Astrocyte of the hippocampus (primary cell): Measurements from ENCODE around the gene ST6GALNAC3.

ENCODE experiments used
- DNase-seq: peaks from one replicate; pipeline ENCODE4 v3.0.0; 2011; ENCODE audit warnings: low read depth, low spot score

ST6GALNAC3 gene

GRCh38 chr1:76501586-76502219, 427.2 kb downstream of the ST6GALNAC3 start:
- DNase-seq: no peak

DNA sequence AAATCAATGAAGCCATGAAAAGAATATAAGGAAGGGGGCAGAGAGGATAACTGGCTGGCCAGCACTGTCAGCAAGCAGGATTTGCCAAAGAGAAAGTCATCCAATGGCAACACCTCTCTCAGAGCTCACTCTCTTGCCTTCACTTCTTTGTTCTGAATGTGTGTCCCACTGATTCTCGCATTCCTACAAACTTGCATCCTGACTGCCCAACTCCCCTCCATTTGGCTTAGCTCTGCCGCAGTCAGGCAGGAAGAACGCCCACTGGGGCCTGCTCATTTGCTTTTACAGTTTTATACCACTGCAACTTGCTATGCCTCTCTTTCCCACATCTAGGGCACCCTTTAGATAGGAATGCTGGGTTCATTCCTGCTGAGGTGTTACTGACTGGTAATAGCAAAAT, 428.6 kb downstream of the ST6GALNAC3 start:
- no peak for DNase-seq

DNA sequence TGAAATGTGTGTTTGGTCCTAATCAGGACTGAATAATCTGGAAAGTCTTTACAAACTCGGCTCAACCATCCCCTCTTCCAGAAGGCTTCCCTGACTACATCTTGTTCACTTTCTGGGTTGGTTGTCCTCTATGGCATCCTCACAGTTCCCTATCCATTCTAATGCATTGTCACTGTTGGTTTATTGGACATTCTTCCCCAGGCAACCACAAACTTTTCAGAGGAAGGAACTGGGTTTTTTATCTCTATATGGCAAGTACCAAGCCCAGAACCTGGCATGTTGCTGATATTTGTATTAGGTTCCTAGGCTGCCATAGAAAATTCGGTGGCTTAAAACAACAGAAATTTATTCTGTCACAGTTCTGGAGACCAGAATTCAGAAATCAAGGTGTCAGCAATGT, 429.2 kb downstream of the ST6GALNAC3 start:
- DNase-seq: no peak

GRCh38 chr1:76507376-76507775, 432.8 kb downstream of the ST6GALNAC3 start:
- no peak for DNase-seq

DNA sequence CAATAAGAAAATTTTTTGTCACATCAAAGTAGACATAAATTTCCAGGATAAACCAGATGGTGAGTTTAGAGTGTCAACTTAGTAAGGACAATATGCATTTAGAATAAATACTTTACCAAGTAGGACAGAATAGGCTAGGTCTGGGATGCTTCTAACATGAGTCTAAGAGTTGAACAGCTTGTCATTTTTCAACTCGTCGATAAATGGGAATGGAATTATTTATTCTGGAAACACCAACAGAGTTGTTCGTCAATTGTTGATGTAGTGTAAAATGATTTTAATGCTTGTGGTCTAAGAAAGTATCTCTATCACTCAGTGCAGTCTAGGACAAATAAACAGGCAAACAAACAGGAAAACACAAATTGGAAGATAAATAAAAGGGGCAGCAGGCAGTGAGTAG, 434.3 kb downstream of the ST6GALNAC3 start:
- DNase-seq: peak; percentile 35

GRCh38 chr1:76510672-76511557, 436.4 kb downstream of the ST6GALNAC3 start:
- DNase-seq: no peak

GRCh38 chr1:76511558-76512179, 437.1 kb downstream of the ST6GALNAC3 start:
- no peak for DNase-seq

DNA sequence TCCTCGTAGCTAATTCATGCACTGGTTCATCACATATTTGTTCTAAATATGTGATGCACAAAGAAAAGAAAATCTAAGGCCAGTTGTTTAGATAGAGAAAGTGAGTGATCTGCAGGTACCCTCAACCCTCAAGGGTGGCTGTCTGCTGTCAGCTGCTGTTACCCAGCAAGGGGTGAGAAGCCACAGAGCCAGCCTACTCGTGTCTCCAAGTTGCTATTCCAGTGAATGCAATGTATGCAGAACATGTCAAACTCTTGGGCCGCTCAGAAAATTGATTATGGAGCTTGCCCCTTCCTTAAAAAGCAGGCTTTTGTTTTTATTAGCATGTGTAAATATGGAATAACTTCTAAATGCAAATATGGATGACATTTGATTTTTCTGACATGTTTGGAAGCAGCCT, 456.4 kb downstream of the ST6GALNAC3 start:
- DNase-seq: no peak

DNA sequence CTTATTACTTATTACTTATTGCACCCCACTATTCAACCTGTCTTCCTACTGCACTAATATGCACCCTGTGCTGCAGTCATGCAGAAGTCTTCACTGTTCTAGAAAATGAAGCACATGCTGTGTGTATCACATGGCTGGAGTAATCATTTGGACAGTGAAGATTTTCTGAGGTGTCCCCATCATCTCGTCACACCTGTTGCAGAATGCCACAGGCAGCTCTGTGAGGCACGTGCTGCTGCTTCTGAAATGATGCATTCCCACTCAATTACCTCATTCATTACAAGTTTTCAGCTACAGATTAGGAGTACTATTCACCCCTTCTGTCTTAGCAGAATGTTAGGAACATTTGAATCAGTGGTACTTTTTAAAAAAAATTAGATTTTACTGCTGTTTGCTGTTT, 467.1 kb downstream of the ST6GALNAC3 start:
- DNase-seq: no peak

DNA sequence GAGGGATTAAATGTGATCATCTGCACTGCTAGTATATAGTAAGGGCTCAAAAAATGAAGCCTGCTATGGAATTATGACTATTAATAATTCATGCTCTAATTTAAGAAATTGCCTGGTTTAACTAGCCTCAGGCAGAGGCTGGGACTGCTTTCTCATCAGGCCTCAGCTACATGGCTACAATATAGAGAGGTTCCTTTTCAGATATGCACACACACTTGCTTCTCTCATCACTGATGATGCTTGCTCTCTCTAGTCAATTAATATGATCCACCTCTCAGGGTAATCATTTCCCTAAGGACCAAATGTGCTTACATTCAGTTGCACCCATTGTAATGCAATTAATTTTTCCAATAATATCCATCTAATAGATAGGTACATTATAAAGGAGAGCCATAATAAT, 467.8 kb downstream of the ST6GALNAC3 start:
- no peak for DNase-seq

DNA sequence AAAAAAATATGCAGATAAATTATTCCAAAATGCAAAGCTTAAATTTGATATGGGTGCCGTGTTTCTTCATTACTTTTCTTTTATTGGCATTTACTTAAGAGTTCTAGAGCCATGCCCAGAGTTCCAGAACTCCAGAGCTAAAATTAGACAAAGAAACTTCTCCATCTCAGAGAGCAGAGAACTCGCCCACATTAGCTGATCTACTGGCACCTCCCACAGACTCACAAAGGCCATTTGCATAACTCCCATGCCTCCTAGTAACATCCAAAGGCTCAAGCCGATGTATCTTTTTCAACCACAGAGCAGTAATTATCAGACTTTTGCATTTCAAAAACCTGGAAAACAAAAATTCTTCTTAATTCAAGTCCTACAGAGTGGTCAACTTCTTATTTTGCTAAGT, 468.9 kb downstream of the ST6GALNAC3 start:
- DNase-seq: no peak

- no peak for DNase-seq
Measured at GRCh38 chr1:76546354-76546933, 471.9 kb downstream of the ST6GALNAC3 start.

DNA sequence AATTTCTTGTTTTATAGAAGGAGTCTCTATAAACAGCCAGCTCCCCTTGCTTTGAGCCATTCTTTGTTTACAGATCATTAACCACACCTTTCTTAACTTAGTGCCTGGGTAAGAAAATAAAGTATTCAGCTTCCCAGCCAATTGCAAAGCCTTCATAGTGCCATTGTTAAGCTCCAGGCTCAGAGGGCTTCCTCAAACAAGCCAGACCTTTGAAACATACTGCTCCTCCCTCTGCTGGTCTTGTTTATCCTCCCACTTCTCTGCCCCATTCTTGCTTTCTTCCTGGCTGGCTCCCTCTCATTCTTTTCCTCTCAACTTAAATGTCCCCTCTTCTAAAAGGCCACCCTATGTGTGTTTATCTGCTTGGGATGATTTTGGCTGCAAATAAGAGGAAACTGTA, 473.4 kb downstream of the ST6GALNAC3 start:
- DNase-seq: no peak

DNA sequence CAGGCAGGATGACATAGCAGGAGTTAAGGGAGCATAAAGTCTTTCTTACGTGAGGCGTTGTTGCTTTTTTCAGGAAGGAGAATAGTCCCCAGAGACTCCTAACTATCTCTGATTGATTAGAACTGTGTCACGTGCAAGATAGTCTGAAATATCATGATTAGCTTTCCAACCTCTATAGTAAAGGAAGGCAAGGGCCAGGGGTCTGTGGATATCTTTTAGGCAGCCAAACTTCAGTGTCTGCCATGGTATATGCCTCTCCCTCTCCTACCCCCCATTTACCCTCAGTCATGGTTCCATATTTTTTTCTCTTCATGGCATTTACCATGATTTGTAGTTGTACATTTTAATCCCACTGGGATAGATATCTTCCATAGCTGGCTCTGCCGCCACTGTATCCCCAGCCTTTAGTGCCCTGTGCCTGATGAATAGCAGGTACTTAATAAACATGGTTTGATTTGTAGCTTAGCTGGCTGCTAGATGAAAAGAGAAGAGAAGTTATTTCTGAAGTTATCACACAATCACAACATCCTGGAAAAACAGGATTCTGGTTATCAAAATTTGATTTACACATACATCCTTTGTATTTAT, 474.1 kb downstream of the ST6GALNAC3 start:
- no peak for DNase-seq

DNA sequence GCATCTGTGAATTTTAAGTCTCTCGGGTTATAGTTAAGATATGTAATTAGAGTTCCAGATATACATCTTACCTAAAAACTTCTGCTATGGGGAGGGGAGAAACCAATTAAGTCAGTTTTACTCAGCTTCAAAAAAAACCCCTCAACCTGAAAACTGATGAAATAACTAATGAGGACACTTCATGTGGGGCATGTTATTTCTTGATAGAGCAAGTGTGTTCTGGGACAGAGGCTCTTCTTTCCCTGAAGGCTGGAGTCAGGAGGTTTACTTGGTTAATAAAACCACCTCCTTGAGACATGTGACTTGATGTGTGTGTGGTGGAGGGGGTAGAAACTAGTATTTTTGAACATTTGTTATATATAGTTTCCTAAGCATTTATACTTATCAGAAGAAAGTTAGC, 479.7 kb downstream of the ST6GALNAC3 start:
- DNase-seq: no peak

GRCh38 chr1:76562292-76562691, 487.7 kb downstream of the ST6GALNAC3 start:
- DNase-seq: no peak

- DNase-seq: no peak
Measured at GRCh38 chr1:76568573-76569238, 494.2 kb downstream of the ST6GALNAC3 start.

DNA sequence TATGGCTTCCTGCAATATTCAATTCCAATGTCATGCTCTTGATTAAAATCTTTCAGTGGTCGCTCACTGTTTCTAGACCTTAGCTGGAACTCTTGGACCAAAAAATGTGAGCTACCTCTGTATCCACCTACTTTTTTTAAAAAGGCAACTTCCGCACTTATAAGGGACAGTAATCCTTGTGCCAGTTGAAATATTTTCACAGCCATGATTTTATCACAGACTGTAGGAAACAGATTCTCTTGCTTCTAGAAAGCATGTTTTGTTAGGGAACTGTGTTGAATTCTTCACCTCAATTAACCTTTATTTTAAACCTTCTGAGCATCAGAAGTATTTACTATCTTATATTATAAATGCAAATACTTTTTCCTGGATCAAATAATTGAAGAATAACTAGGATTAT, 496.7 kb downstream of the ST6GALNAC3 start:
- no peak for DNase-seq

DNA sequence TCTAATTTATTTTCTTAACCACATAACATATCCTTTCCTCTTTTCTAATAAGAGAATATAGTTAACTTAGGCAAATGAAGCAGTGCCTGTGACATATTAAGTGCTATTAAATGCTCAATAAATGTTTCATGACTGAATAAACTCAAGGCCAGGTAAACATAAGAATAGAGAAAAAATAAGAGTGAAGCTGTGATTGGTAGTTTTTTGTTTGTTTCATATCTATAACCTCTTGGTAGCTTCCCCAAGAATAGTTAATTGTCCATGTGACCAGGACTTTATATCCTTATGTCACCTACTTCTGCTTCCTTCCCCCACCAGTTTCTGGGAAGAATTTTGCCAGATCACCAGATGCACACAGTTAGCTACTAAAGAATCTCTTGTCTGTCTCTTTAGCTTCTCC, 497.7 kb downstream of the ST6GALNAC3 start:
- DNase-seq: no peak

DNA sequence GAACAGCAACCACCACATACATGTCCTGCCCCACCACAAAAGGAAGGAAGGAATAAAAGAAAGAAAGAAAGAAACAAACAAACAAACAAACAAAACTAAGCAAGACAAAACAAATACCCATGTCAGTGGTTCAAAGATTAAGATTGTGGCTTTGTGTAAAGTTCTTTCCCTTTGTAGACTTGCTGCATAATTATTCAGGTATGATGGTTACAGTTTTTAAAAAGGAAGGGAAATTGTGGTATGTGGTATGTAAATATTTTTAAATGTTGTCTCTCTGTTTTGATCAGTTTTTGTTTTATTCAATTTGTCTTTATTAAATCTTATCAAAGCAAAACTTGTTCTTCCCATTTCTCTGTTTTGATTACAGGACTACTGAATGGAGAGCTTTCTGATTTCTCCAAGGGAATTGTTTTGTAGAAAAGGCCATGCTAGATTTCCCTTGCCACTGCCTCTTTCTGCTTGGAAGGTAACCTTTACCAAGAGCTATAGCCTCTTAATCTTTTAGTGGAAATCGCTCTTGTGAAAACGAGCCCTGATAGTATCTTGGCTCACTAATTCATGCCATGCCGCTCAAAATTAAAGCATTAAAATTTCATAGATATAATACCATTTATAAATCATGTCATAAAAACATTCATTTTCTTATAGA, 502.5 kb downstream of the ST6GALNAC3 start:
- DNase-seq: no peak
